Measurements from ENCODE around the gene CHCHD6. TPM values are rescaled to one million over a fixed set of nuclear protein-coding genes. Genes with fewer than 3 reads are reported as not detected.
A peak's percentile ranks its signal among the peaks of the same experiment; 100 is the strongest.

CHCHD6 gene
- total RNA-seq, 1 donor = 10.9 TPM

DNA sequence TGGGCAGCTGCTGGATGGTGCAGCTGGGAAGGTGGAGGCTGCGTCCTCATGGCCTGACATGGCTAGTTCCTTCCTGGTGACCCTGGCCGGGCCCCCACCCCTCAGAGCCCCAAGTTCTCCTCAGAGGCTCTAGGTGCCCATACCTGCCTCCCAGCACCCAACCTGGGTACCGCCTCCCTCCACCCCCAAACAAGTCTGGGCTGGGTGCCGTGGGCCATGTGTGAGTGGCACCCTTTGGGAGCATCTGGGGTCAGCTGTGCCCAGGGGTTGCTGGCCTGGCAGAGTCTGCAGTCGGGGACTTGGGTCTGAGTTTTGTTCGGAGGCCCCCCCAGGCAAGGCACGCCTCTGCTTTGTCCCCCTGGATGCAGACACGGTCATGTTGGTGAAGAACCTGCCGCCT, 289.4 kb downstream of the CHCHD6 start:
- Histone ChIP-seq H3K36me3 (ENCODE audit: insufficient read depth, low read length) (peaks cover 26% of the 10 kb centered on the region), H3K9me3 (ENCODE audit: low read depth, low read length) (no peaks in the 10 kb centered on the region), H3K79me2 (ENCODE audit: insufficient read depth, low read length) (peaks cover 98% of the 10 kb centered on the region), H3K4me2 (ENCODE audit: insufficient read depth, low read length) (no peak overlapping the region), H2AFZ (ENCODE audit: low read length) (no peak overlapping the region), H3K4me3 (ENCODE audit: insufficient read depth, low read length) (no peak overlapping the region), H4K20me1 (ENCODE audit: insufficient read depth, low read length) (peaks cover 88% of the 10 kb centered on the region), H3K27me3 (ENCODE audit: insufficient read depth, low read length) (no peaks in the 10 kb centered on the region), H3K27ac (ENCODE audit: low read depth, low read length) (no peak overlapping the region), H3K4me1 (ENCODE audit: insufficient read depth, low read length) (peaks cover 29% of the 10 kb centered on the region)
- TF ChIP-seq CTCF (IDR thresholded peaks at IDR 0.05; ENCODE audit: extremely low read depth, low read depth, low read length) = no peak
- no peak for DNase-seq (ENCODE audit: insufficient read length, low spot score, missing footprints)

DNA sequence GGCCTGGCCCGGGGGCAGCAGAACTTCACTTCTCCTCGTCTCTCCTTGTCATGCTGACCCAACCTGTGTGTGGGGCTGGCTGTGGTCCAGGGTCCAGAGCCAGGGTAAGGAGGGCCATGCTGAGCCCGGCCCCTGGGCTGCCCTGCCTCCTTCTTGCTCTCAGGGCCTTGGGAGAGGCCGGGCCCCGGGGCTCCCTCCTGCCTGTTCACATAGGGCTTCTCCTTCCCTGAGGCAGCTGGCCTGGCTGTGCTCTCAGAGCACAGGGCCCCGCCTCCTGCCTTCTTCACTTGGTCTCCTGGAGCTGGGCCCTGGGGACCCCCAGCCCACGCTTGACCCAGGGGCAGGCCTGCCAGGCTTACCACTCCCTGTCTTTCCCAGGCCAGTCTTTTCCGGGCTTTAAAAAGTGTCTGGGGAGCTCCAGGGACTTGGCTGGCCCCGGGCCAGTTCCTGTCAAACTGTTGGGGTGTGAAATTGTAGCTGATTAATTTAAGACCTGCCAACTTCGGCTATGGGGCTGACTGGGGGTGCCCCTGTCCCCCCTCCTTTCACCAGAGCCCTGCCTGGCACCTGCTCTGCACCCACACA, 290.7 kb downstream of the CHCHD6 start:
- TF ChIP-seq CTCF (IDR thresholded peaks at IDR 0.05; ENCODE audit: extremely low read depth, low read depth, low read length) = no peak
- Histone ChIP-seq H3K4me3 (ENCODE audit: insufficient read depth, low read length) (no peak overlapping the region), H3K4me1 (ENCODE audit: insufficient read depth, low read length) (peaks cover 29% of the 10 kb centered on the region), H2AFZ (ENCODE audit: low read length) (no peak overlapping the region), H3K79me2 (ENCODE audit: insufficient read depth, low read length) (peaks cover 98% of the 10 kb centered on the region), H3K27ac (ENCODE audit: low read depth, low read length) (peak overlapping the region; percentile 56), H3K36me3 (ENCODE audit: insufficient read depth, low read length) (peaks cover 18% of the 10 kb centered on the region), H3K9me3 (ENCODE audit: low read depth, low read length) (no peaks in the 10 kb centered on the region), H3K27me3 (ENCODE audit: insufficient read depth, low read length) (no peaks in the 10 kb centered on the region), H3K4me2 (ENCODE audit: insufficient read depth, low read length) (peak overlapping the region; percentile 32), H4K20me1 (ENCODE audit: insufficient read depth, low read length) (peaks cover 74% of the 10 kb centered on the region)
- peak; percentile 97 for DNase-seq (ENCODE audit: insufficient read length, low spot score, missing footprints)

DNA sequence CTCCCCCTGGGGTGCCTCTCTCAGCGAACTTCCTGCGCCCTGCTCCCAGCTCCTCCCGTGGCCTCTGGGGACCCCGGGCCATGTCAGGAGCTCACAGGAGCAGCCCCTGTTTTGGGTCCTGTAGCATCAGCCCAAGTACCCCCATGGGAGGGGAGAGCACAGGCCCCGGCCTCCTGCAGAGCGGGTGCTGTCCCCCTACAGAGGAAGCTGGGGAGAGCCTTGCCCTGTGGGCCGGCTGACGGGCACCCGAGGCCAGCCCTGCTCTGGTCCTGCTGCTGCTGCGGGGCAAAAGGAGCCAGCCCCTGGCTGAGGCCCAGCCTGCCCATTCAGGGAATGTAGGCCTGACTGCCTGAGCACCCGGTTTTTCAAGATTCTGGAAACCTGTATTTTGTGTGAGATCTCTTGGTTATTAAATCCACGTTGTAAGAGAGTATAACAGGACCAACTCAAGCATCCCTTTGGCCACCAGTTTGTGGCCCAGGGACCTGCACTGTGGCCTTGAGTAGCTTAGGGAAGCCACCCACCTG, 291.3 kb downstream of the CHCHD6 start:
- peaks cover 13% of the 10 kb centered on the region for H3K36me3 ChIP-seq (ENCODE audit: insufficient read depth, low read length)
- no peak overlapping the region for H3K4me3 ChIP-seq (ENCODE audit: insufficient read depth, low read length)
- H3K4me2 ChIP-seq (ENCODE audit: insufficient read depth, low read length) = no peak overlapping the region
- no peaks in the 10 kb centered on the region for H3K9me3 ChIP-seq (ENCODE audit: low read depth, low read length)
- H3K27ac ChIP-seq (ENCODE audit: low read depth, low read length) = peak overlapping the region; percentile 56
- peaks cover 29% of the 10 kb centered on the region for H3K4me1 ChIP-seq (ENCODE audit: insufficient read depth, low read length)
- no peak overlapping the region for H2AFZ ChIP-seq (ENCODE audit: low read length)
- no peaks in the 10 kb centered on the region for H3K27me3 ChIP-seq (ENCODE audit: insufficient read depth, low read length)
- peaks cover 98% of the 10 kb centered on the region for H3K79me2 ChIP-seq (ENCODE audit: insufficient read depth, low read length)
- no peak for DNase-seq (ENCODE audit: insufficient read length, low spot score, missing footprints)
- peaks cover 70% of the 10 kb centered on the region for H4K20me1 ChIP-seq (ENCODE audit: insufficient read depth, low read length)
- no peak for TF ChIP-seq CTCF (IDR thresholded peaks at IDR 0.05; ENCODE audit: extremely low read depth, low read depth, low read length)

- no peaks in the 10 kb centered on the region for H3K9me3 ChIP-seq (ENCODE audit: low read depth, low read length)
- H3K4me1 ChIP-seq (ENCODE audit: insufficient read depth, low read length) = peaks cover 29% of the 10 kb centered on the region
- H3K4me2 ChIP-seq (ENCODE audit: insufficient read depth, low read length) = no peak overlapping the region
- peak; percentile 10 for TF ChIP-seq CTCF (IDR thresholded peaks at IDR 0.05; ENCODE audit: extremely low read depth, low read depth, low read length)
- peak overlapping the region; percentile 64 for H3K27ac ChIP-seq (ENCODE audit: low read depth, low read length)
- H3K27me3 ChIP-seq (ENCODE audit: insufficient read depth, low read length) = no peaks in the 10 kb centered on the region
- H2AFZ ChIP-seq (ENCODE audit: low read length) = no peak overlapping the region
- DNase-seq (ENCODE audit: insufficient read length, low spot score, missing footprints) = no peak
- H3K4me3 ChIP-seq (ENCODE audit: insufficient read depth, low read length) = no peak overlapping the region
- peaks cover 6% of the 10 kb centered on the region for H3K36me3 ChIP-seq (ENCODE audit: insufficient read depth, low read length)
- peaks cover 63% of the 10 kb centered on the region for H4K20me1 ChIP-seq (ENCODE audit: insufficient read depth, low read length)
- peaks cover 98% of the 10 kb centered on the region for H3K79me2 ChIP-seq (ENCODE audit: insufficient read depth, low read length)
Measured at GRCh38 chr3:126995926-126996512, 292.0 kb downstream of the CHCHD6 start.
